Thyroid gland (tissue), 4 donors: ENCODE data around the gene EEFSEC. TPM values are rescaled to one million over a fixed set of nuclear protein-coding genes. Genes with fewer than 3 reads are reported as not detected.
A peak's percentile ranks its signal among the peaks of the same experiment; 100 is the strongest.

ENCODE experiments used
- DNase-seq, 2 donors: peaks; one replicate each; pipeline ENCODE4 v3.0.0-alpha.2; 2019
- H3K27ac ChIP-seq, 3 donors: fragments of 200-600 bp; sonication (generic); 1 replicate in 2 of 3; 2 replicates in 1 of 3; pipeline ENCODE4 v1.5.1; 2016 to 2019; ENCODE audit warnings: mild to moderate bottlenecking in 1 of 3, moderate library complexity in 1 of 3
- H3K27me3 ChIP-seq: fragments of 200-600 bp; sonication (generic); one replicate; pipeline ENCODE4 v1.5.1; 2019
- H3K36me3 ChIP-seq, 2 donors: fragments of 200-600 bp; sonication (generic); one replicate each; pipeline ENCODE4 v1.5.1; 2016 to 2019
- H3K4me1 ChIP-seq, 2 donors: fragments of 200-600 bp; sonication (generic); one replicate each; pipeline ENCODE4 v1.5.1; 2017 to 2019
- H3K4me3 ChIP-seq, 3 donors: fragments of 200-600 bp; sonication (generic); replicated peaks in 1 of 3; 1 replicate in 2 of 3; 2 replicates in 1 of 3; pipeline ENCODE4 v1.5.1; 2016; ENCODE audit warnings: mild to moderate bottlenecking in 1 of 3
- H3K9me3 ChIP-seq: fragments of 200-600 bp; sonication (generic); one replicate; pipeline ENCODE4 v1.5.1; 2017
- POLR2A ChIP-seq, 2 donors: fragments of 450-650 bp; IDR thresholded peaks; one replicate each; pipeline ENCODE4 v1.6.1; 2017; ENCODE audit warnings: antibody characterized with exemption in 2 of 2, mild to moderate bottlenecking in 2 of 2, moderate library complexity in 1 of 2
- WGBS, 2 donors: methylation state at CpG; one replicate each; pipeline ENCODE4 v1.1.5; 2017; 5-methylcytosine and 5-hydroxymethylcytosine counted together
- intact Hi-C: fragments of 100-400 bp; cut with DNase I; formaldehyde crosslinking; loops from one replicate; pipeline ENCODE4 v1.15.1; 2023
- total RNA-seq, 4 donors: library from RNA; depleted of rRNA; stranded (reverse); fragments of >200 nt; gene quantifications; one replicate each; pipeline ENCODE4 v1.2.3, GENCODE V29; 2016
- TF ChIP-seq, protein P1 (sequence below), 6 experiments: fragments of 200-600 bp in 3 of 6; fragments of 450-650 bp in 3 of 6; sonication (generic) in 3 of 6; IDR thresholded peaks; one replicate each; pipeline ENCODE4 v1.5.1; 2016 to 2019; ENCODE audit warnings: antibody characterized with exemption in 6 of 6, mild to moderate bottlenecking in 2 of 6, inconsistent platforms in 1 of 6, moderate library complexity in 1 of 6

The EEFSEC gene
- total RNA-seq, 4 donors from 2014 or later, result 13.3 to 26.6 (median 21.7) TPM

DNA sequence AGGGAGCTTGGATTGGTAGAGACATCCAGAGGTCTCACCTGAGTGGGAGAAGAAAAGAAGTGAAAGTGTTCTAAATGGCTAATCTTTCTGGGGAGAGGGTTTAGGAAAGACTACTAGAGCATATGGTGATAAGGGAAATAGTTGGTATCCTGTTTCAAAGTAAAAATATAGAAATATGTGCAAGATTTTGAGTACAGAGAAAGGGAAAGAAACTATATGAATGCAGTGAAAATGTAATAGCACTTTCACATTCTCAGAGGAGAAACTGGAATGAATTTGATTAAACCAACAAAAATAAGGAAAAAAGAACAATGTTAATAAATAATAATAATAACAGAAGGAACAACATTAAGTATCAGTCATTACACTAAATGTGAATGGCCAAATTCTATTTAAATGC is 194.0 kb downstream of the EEFSEC start:
- no peak overlapping the region for H3K27ac ChIP-seq
- H3K9me3 ChIP-seq, result no peaks in the 10 kb centered on the region
- H3K4me3 ChIP-seq, result no peak overlapping the region
- H3K27me3 ChIP-seq, result no peaks in the 10 kb centered on the region
- intact Hi-C loops, result no loop called here
- TF ChIP-seq, protein P1, sequence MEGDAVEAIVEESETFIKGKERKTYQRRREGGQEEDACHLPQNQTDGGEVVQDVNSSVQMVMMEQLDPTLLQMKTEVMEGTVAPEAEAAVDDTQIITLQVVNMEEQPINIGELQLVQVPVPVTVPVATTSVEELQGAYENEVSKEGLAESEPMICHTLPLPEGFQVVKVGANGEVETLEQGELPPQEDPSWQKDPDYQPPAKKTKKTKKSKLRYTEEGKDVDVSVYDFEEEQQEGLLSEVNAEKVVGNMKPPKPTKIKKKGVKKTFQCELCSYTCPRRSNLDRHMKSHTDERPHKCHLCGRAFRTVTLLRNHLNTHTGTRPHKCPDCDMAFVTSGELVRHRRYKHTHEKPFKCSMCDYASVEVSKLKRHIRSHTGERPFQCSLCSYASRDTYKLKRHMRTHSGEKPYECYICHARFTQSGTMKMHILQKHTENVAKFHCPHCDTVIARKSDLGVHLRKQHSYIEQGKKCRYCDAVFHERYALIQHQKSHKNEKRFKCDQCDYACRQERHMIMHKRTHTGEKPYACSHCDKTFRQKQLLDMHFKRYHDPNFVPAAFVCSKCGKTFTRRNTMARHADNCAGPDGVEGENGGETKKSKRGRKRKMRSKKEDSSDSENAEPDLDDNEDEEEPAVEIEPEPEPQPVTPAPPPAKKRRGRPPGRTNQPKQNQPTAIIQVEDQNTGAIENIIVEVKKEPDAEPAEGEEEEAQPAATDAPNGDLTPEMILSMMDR (IDR thresholded peaks at IDR 0.05), result no peak
- TF ChIP-seq POLR2A (IDR thresholded peaks at IDR 0.05), result no peak
- no peaks in the 10 kb centered on the region for H3K36me3 ChIP-seq
- H3K4me1 ChIP-seq, result peaks cover 0 to 9% of the 10 kb centered on the region in 2 donors
- DNase-seq, result no peak

DNA sequence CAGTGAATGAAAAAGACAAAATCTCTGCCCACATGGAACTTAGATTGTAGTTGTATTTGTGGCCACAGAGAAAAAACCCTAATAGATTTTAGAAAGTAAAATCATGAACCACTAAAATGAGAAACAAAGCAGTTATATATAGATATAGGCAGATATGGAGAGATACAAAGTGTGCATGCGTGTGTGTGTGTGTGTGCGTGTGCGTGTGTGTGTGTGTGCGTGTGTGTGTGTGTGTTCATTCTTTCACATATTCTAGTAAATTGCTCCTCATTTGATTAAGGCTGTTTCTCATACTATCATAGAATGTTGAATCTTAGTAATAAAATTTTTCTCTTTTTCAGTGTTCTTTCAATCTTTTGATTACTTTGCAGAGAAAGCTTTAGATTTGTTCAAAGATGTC is 194.8 kb downstream of the EEFSEC start:
- no peak for DNase-seq
- Histone ChIP-seq H3K4me1 (peaks cover 0 to 9% of the 10 kb centered on the region in 2 donors), H3K9me3 (no peaks in the 10 kb centered on the region), H3K27me3 (no peaks in the 10 kb centered on the region), H3K27ac (no peak overlapping the region), H3K36me3 (no peaks in the 10 kb centered on the region), H3K4me3 (no peak overlapping the region)
- no peak for TF ChIP-seq POLR2A (IDR thresholded peaks at IDR 0.05)
- TF ChIP-seq, protein P1 (IDR thresholded peaks at IDR 0.05), result no peak
- 56 to 94% methylated on average over 4 of the region's 4 CpGs for WGBS, 2 donors
- intact Hi-C loops, result no loop called here

DNA sequence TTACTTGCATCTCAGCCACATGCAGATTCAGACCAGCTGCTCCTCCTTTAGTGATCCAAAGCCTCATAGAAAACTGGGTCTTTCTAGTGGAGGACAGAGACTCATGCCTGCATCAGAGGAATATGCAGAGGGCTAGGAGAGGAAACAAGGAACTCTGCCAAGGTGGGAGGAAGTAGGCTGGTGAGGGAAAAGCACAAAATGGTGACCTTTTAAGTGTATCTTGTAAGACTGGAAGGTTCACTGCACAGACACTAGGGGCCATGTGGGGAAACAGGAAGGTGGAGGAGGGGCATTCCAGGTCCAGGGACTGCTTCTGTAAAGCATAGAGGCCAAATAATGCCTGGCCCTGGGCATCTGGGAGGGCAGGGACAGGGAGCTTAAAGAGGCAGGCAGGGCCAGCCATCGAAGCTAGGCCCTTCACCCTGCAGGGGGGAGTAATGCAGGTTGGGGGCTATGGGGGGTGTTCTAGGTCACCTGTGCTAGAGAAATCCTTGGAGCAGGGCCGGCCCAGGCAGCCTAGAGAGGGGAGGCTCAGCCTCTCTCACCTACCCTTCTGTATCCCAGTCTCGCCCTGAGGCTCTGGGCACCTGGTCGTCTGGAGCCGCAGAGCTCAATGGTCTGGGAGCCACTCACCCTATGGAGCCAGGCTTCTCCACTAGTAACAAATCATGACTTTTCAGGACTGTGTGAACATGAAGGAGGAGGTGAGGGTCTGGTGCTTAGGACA is 195.7 kb downstream of the EEFSEC start:
- WGBS, 2 donors, result 74 to 81% methylated on average over 4 to 5 of the region's 5 CpGs
- Histone ChIP-seq H3K27ac (no peak overlapping the region), H3K9me3 (no peaks in the 10 kb centered on the region), H3K27me3 (no peaks in the 10 kb centered on the region), H3K4me1 (peaks cover 1 to 13% of the 10 kb centered on the region in 2 donors), H3K36me3 (no peaks in the 10 kb centered on the region), H3K4me3 (no peak overlapping the region)
- peak in 1 of 2 donors; percentile 15 for DNase-seq
- intact Hi-C loops, result no loop called here
- no peak for TF ChIP-seq POLR2A (IDR thresholded peaks at IDR 0.05)
- TF ChIP-seq, protein P1 (IDR thresholded peaks at IDR 0.05), result no peak

DNA sequence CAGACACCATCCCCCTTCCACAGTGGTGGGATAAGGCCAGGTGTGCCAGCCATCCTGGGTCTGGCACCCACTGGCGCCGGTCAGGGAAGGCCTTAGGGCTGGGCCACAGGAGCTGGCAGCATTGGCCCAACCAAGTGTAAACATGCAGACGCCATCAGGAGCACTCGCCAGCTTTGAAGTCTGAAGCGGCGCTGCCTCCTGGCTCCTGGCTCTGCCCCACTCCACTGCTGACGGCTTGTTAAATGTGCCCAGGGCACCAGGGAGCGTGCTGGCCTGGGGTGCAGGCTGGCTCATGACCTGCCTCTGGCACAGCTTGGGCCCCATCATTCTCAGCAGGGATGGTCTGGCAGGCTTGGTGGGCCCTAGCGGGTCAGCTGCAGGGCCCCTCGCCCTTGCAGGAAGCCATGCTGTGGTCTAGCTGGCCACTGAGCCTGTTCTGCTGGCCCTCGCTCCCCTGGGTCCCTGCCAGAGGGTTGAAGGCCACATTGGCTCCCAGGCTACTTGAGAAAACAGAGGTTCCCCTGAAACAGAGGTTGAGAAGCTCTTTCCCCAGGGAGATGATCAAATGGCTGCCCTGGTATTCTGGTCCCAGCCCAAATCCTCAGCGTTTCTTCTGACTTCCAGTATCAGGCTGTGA is 196.8 kb downstream of the EEFSEC start:
- Histone ChIP-seq H3K4me3 (no peak overlapping the region), H3K27me3 (no peaks in the 10 kb centered on the region), H3K4me1 (peaks cover 12 to 20% of the 10 kb centered on the region in 2 donors), H3K9me3 (no peaks in the 10 kb centered on the region), H3K27ac (no peak overlapping the region), H3K36me3 (no peaks in the 10 kb centered on the region)
- DNase-seq, result no peak
- WGBS, 2 donors, result 89 to 97% methylated on average over 8 to 9 of the region's 12 CpGs
- no peak for TF ChIP-seq POLR2A (IDR thresholded peaks at IDR 0.05)
- TF ChIP-seq, protein P1 (IDR thresholded peaks at IDR 0.05), result no peak
- intact Hi-C loops, result no loop called here

DNA sequence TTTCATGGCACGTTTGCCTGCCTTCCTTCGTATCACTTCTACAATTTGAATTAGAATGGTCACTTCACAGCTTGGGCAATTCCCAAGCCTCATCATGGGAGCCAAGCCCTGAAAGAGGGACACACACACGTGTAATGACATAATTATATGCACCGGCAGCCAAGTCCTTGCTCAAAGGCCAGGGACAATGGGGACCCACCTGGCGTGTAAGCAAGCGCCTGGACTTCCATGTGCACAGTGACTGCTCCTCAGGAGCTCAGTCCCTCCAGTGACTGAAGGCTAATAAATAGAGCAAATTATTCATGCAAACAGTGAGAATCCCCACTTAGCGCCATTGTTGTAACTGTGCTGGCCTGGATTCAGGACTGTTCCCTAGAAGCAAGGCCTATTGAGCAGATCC is 198.3 kb downstream of the EEFSEC start:
- TF ChIP-seq, protein P1 (IDR thresholded peaks at IDR 0.05), result no peak
- H3K4me1 ChIP-seq, result peaks cover 12 to 20% of the 10 kb centered on the region in 2 donors
- no peak overlapping the region for H3K4me3 ChIP-seq
- H3K27ac ChIP-seq, result no peak overlapping the region
- DNase-seq, result no peak
- intact Hi-C loops, result no loop called here
- H3K36me3 ChIP-seq, result no peaks in the 10 kb centered on the region
- 97 to 98% methylated on average over 7 of the region's 7 CpGs for WGBS, 2 donors
- H3K9me3 ChIP-seq, result no peaks in the 10 kb centered on the region
- no peaks in the 10 kb centered on the region for H3K27me3 ChIP-seq
